CD8-positive, alpha-beta memory T cell (primary cell): ENCODE measurements around the gene ARHGAP32. TPM values are rescaled to one million over a fixed set of nuclear protein-coding genes. Genes with fewer than 3 reads are reported as not detected.

ENCODE experiments used
- CTCF ChIA-PET: fragments of 350-600 bp; sonication (Branson Sonifier 250); formaldehyde crosslinking; loops from one replicate; lab custom pipeline; 2021; ENCODE audit warnings: antibody characterized with exemption; lab: Charles Lee
- POLR2A ChIA-PET: fragments of 350-600 bp; sonication (Branson Sonifier 250); formaldehyde crosslinking; loops from one replicate; lab custom pipeline; 2021; ENCODE audit warnings: antibody characterized with exemption; lab: Charles Lee
- DNase-seq, 5 donors: peaks; one replicate each; pipeline versions ENCODE4 v3.0.0 to v3.0.0-alpha.2; 2020 to 2022; ENCODE audit warnings: mixed read lengths in 1 of 5
- H3K27ac ChIP-seq: one replicate; pipeline ENCODE4 v1.7.0; 2013; ENCODE audit warnings: low read depth, mild to moderate bottlenecking, low read length, moderate library complexity
- H3K27me3 ChIP-seq: 2 replicates; pipeline ENCODE4 v1.7.0; 2013; ENCODE audit warnings: low read length, mild to moderate bottlenecking; ENCODE audit not compliant: insufficient read depth, poor library complexity, severe bottlenecking
- H3K36me3 ChIP-seq: 2 replicates; pipeline ENCODE4 v1.7.0; 2013; ENCODE audit warnings: mild to moderate bottlenecking, low read length, moderate library complexity; ENCODE audit not compliant: insufficient read depth
- H3K4me1 ChIP-seq: 2 replicates; pipeline ENCODE4 v1.7.0; 2013; ENCODE audit warnings: mild to moderate bottlenecking, low read length, moderate library complexity; ENCODE audit not compliant: insufficient read depth
- H3K4me3 ChIP-seq: 2 replicates; pipeline ENCODE4 v1.7.0; 2013; ENCODE audit warnings: mild to moderate bottlenecking, low read length
- H3K9me3 ChIP-seq: 2 replicates; pipeline ENCODE4 v1.7.0; 2013; ENCODE audit warnings: mild to moderate bottlenecking, low read length
- H3K27ac Mint-ChIP-seq, 8 donors: one replicate each; pipeline ENCODE4 v1.8.0; 2020 to 2021; ENCODE audit warnings: mixed read lengths in 8 of 8, mild to moderate bottlenecking in 6 of 8, inconsistent platforms in 3 of 8, moderate library complexity in 3 of 8
- H3K27me3 Mint-ChIP-seq, 2 donors: one replicate each; pipeline ENCODE4 v1.8.0; 2020 to 2021; ENCODE audit warnings: mixed read lengths in 2 of 2, mild to moderate bottlenecking in 1 of 2, moderate library complexity in 1 of 2
- H3K36me3 Mint-ChIP-seq, 3 donors: one replicate each; pipeline ENCODE4 v1.8.0; 2020 to 2021; ENCODE audit warnings: mixed read lengths in 3 of 3, inconsistent platforms in 1 of 3, mild to moderate bottlenecking in 1 of 3
- H3K4me1 Mint-ChIP-seq, 3 donors: one replicate each; pipeline ENCODE4 v1.8.0; 2020 to 2021; ENCODE audit warnings: mixed read lengths in 3 of 3, inconsistent platforms in 1 of 3, mild to moderate bottlenecking in 1 of 3
- H3K4me3 Mint-ChIP-seq, 7 donors: one replicate each; pipeline ENCODE4 v1.8.0; 2020 to 2021; ENCODE audit warnings: mixed read lengths in 7 of 7, mild to moderate bottlenecking in 6 of 7, moderate library complexity in 4 of 7, inconsistent platforms in 2 of 7
- H3K9me3 Mint-ChIP-seq, 5 donors: one replicate each; pipeline ENCODE4 v1.8.0; 2020 to 2022; ENCODE audit warnings: mixed read lengths in 5 of 5, mild to moderate bottlenecking in 3 of 5, moderate library complexity in 2 of 5, inconsistent platforms in 1 of 5
- polyA plus RNA-seq: library from polyadenylated mRNA; unstranded; fragments of 300-500 nt; fragmentation: Illumina TruSeq; gene quantifications from one replicate; pipeline ENCODE4 v1.2.3, GENCODE V29; 2021
- total RNA-seq, 2 experiments: library from RNA; stranded (reverse); gene quantifications; one replicate each; pipeline ENCODE4 v1.2.3, GENCODE V29; 2021

The ARHGAP32 gene
- total and polyA plus RNA-seq, 3 experiments from 2014 or later: 0.48 to 3.1 (median 2.1) TPM

- H3K4me3 Mint-ChIP-seq: no peak overlapping the region
- peaks cover 0 to 4% (median 0%) of the 10 kb centered on the region in 3 donors for H3K4me1 Mint-ChIP-seq
- Histone ChIP-seq H3K27me3 (no peaks in the 10 kb centered on the region), H3K36me3 (no peaks in the 10 kb centered on the region), H3K4me3 (no peak overlapping the region), H3K9me3 (no peaks in the 10 kb centered on the region), H3K4me1 (no peaks in the 10 kb centered on the region), H3K27ac (no peak overlapping the region)
- ChIA-PET POLR2A (no interaction called here), CTCF (no interaction called here)
- H3K27ac Mint-ChIP-seq: no peak overlapping the region
- peaks cover 0 to 8% (median 0%) of the 10 kb centered on the region in 3 donors for H3K36me3 Mint-ChIP-seq
- no peaks in the 10 kb centered on the region for H3K27me3 Mint-ChIP-seq
- DNase-seq: no peak
- peaks cover 0 to 7% (median 3%) of the 10 kb centered on the region in 5 donors for H3K9me3 Mint-ChIP-seq
These were observed 19.3 kb upstream of the ARHGAP32 start for GRCh38 chr11:129211397-129211796.

GRCh38 chr11:129210831-129211181, 18.7 kb upstream of the ARHGAP32 start:
- H3K27me3 ChIP-seq: no peaks in the 10 kb centered on the region
- no peaks in the 10 kb centered on the region for H3K36me3 ChIP-seq
- H3K4me1 Mint-ChIP-seq: peaks cover 0 to 4% (median 0%) of the 10 kb centered on the region in 3 donors
- H3K4me3 Mint-ChIP-seq: no peak overlapping the region
- H3K36me3 Mint-ChIP-seq: peaks cover 0 to 8% (median 0%) of the 10 kb centered on the region in 3 donors
- no peak overlapping the region for H3K4me3 ChIP-seq
- CTCF ChIA-PET: no interaction called here
- H3K9me3 ChIP-seq: no peaks in the 10 kb centered on the region
- peaks cover 0 to 7% (median 3%) of the 10 kb centered on the region in 5 donors for H3K9me3 Mint-ChIP-seq
- H3K27ac ChIP-seq: no peak overlapping the region
- POLR2A ChIA-PET: no interaction called here
- no peak for DNase-seq
- H3K4me1 ChIP-seq: no peaks in the 10 kb centered on the region
- H3K27me3 Mint-ChIP-seq: no peaks in the 10 kb centered on the region
- H3K27ac Mint-ChIP-seq: no peak overlapping the region

GRCh38 chr11:129209891-129210830, 18.0 kb upstream of the ARHGAP32 start:
- Histone ChIP-seq H3K4me3 (no peak overlapping the region), H3K27me3 (no peaks in the 10 kb centered on the region), H3K36me3 (no peaks in the 10 kb centered on the region), H3K4me1 (no peaks in the 10 kb centered on the region), H3K27ac (no peak overlapping the region), H3K9me3 (no peaks in the 10 kb centered on the region)
- H3K36me3 Mint-ChIP-seq: peaks cover 0 to 8% (median 0%) of the 10 kb centered on the region in 3 donors
- ChIA-PET CTCF (no interaction called here), POLR2A (no interaction called here)
- H3K4me1 Mint-ChIP-seq: peaks cover 0 to 3% (median 0%) of the 10 kb centered on the region in 3 donors
- H3K27ac Mint-ChIP-seq: no peak overlapping the region
- DNase-seq: no peak
- no peaks in the 10 kb centered on the region for H3K27me3 Mint-ChIP-seq
- H3K9me3 Mint-ChIP-seq: peaks cover 0 to 7% (median 3%) of the 10 kb centered on the region in 5 donors
- H3K4me3 Mint-ChIP-seq: no peak overlapping the region

DNA sequence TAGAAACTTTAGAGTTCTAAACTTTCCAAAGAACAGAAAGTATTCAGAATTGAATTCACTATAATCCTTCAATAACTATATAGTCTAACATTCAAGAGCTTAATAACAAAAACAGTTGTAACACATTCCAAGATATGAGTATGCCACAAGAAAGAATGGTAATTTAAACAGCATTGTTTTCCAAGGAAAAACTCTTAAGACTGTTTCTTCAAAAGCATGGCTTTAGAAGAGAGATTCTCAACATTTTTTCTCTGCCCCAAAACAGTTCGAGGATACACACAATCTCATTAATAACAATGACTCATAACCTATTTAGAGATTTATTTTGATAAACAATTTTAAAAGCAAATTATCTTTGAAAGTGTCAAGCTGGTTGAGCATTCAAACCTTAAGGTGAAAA, 16.7 kb upstream of the ARHGAP32 start:
- Histone ChIP-seq H3K4me3 (no peak overlapping the region), H3K4me1 (no peaks in the 10 kb centered on the region), H3K27me3 (no peaks in the 10 kb centered on the region), H3K36me3 (no peaks in the 10 kb centered on the region), H3K9me3 (no peaks in the 10 kb centered on the region), H3K27ac (no peak overlapping the region)
- CTCF ChIA-PET: no interaction called here
- no peak for DNase-seq
- Mint-ChIP-seq H3K4me1 (no peaks in the 10 kb centered on the region), H3K27ac (no peak overlapping the region), H3K4me3 (no peak overlapping the region), H3K9me3 (peaks cover 0 to 7% (median 3%) of the 10 kb centered on the region in 5 donors), H3K36me3 (peaks cover 0 to 8% (median 0%) of the 10 kb centered on the region in 3 donors), H3K27me3 (no peaks in the 10 kb centered on the region)
- POLR2A ChIA-PET: no interaction called here

GRCh38 chr11:129204150-129204838, 12.2 kb upstream of the ARHGAP32 start:
- Mint-ChIP-seq H3K9me3 (peaks cover 4 to 19% (median 9%) of the 10 kb centered on the region in 5 donors), H3K27ac (no peak overlapping the region), H3K4me1 (no peaks in the 10 kb centered on the region), H3K4me3 (no peak overlapping the region), H3K36me3 (peaks cover 0 to 19% (median 0%) of the 10 kb centered on the region in 3 donors), H3K27me3 (no peaks in the 10 kb centered on the region)
- H3K36me3 ChIP-seq: no peaks in the 10 kb centered on the region
- H3K27ac ChIP-seq: no peak overlapping the region
- H3K9me3 ChIP-seq: no peaks in the 10 kb centered on the region
- no peak overlapping the region for H3K4me3 ChIP-seq
- no peak for DNase-seq
- no peaks in the 10 kb centered on the region for H3K27me3 ChIP-seq
- ChIA-PET CTCF (no interaction called here), POLR2A (no interaction called here)
- H3K4me1 ChIP-seq: no peaks in the 10 kb centered on the region

DNA sequence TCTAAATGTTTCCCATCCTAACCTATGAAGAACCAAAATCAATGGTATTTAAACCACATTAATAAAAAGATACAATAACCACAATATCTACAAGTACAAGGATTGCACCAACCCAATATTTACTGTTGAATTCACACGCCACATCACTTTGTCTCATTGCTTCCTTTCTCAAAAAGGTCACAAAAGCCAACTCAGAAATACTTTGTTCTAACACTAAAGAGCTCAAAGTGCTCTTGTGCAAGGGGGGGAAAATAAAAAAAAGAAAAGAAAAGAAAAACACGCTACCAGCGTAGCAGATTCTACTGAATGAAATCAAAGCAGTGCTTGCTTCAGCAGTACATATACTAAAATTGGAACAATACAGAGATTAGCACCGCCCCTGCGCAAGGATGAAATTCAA, 10.5 kb upstream of the ARHGAP32 start:
- no peaks in the 10 kb centered on the region for H3K4me1 Mint-ChIP-seq
- ChIA-PET POLR2A (no interaction called here), CTCF (no interaction called here)
- peaks cover 7 to 28% (median 17%) of the 10 kb centered on the region in 5 donors for H3K9me3 Mint-ChIP-seq
- H3K36me3 Mint-ChIP-seq: peaks cover 0 to 20% (median 0%) of the 10 kb centered on the region in 3 donors
- no peak overlapping the region for H3K27ac ChIP-seq
- H3K36me3 ChIP-seq: no peaks in the 10 kb centered on the region
- H3K27ac Mint-ChIP-seq: no peak overlapping the region
- H3K4me3 ChIP-seq: no peak overlapping the region
- H3K27me3 Mint-ChIP-seq: no peaks in the 10 kb centered on the region
- H3K4me1 ChIP-seq: no peaks in the 10 kb centered on the region
- H3K9me3 ChIP-seq: no peaks in the 10 kb centered on the region
- H3K27me3 ChIP-seq: no peaks in the 10 kb centered on the region
- no peak overlapping the region for H3K4me3 Mint-ChIP-seq
- DNase-seq: no peak

GRCh38 chr11:129195682-129196081, 3.6 kb upstream of the ARHGAP32 start:
- no peaks in the 10 kb centered on the region for H3K9me3 ChIP-seq
- no peak overlapping the region for H3K27ac ChIP-seq
- H3K4me3 ChIP-seq: no peak overlapping the region
- peaks cover 7 to 23% (median 13%) of the 10 kb centered on the region in 5 donors for H3K9me3 Mint-ChIP-seq
- no peak for DNase-seq
- H3K27ac Mint-ChIP-seq: peak overlapping the region in 1 of 8 donors; percentile 42
- no peaks in the 10 kb centered on the region for H3K4me1 ChIP-seq
- ChIA-PET CTCF (no interaction called here), POLR2A (no interaction called here)
- H3K4me3 Mint-ChIP-seq: no peak overlapping the region
- no peaks in the 10 kb centered on the region for H3K27me3 Mint-ChIP-seq
- H3K36me3 Mint-ChIP-seq: peaks cover 0 to 20% (median 0%) of the 10 kb centered on the region in 3 donors
- no peaks in the 10 kb centered on the region for H3K4me1 Mint-ChIP-seq
- no peaks in the 10 kb centered on the region for H3K36me3 ChIP-seq
- H3K27me3 ChIP-seq: no peaks in the 10 kb centered on the region

GRCh38 chr11:129191649-129192048, 476 bp downstream of the ARHGAP32 start:
- H3K4me3 Mint-ChIP-seq: no peak overlapping the region

More at GRCh38 chr11:129191649-129192048, 476 bp downstream of the ARHGAP32 start:
- Histone ChIP-seq H3K4me1 (no peaks in the 10 kb centered on the region), H3K36me3 (no peaks in the 10 kb centered on the region), H3K9me3 (no peaks in the 10 kb centered on the region), H3K27ac (no peak overlapping the region), H3K4me3 (no peak overlapping the region), H3K27me3 (no peaks in the 10 kb centered on the region)
- Mint-ChIP-seq H3K36me3 (peaks cover 0 to 7% (median 1%) of the 10 kb centered on the region in 3 donors), H3K9me3 (peaks cover 0 to 8% (median 4%) of the 10 kb centered on the region in 5 donors), H3K27ac (no peak overlapping the region), H3K27me3 (no peaks in the 10 kb centered on the region), H3K4me1 (no peaks in the 10 kb centered on the region)
- ChIA-PET CTCF (no interaction called here), POLR2A (no interaction called here)
- DNase-seq: no peak
